Head of caudate nucleus (tissue), 42 donors: Measurements from ENCODE around the gene MPL.
A peak's percentile ranks its signal among the peaks of the same experiment; 100 is the strongest.

Experiments
- DNase-seq, 42 donors: peaks; one replicate each; pipeline versions ENCODE4 v3.0.0 to v3.0.0-alpha.2; 2020 to 2021; ENCODE audit warnings: mixed read lengths in 7 of 42
- intact Hi-C: fragments of 100-400 bp; cut with DNase I; formaldehyde crosslinking; loops from one replicate; pipeline ENCODE4 v1.15.0; 2022

MPL gene

GRCh38 chr1:43348809-43349593 is 11.4 kb downstream of the MPL start:
- intact Hi-C loops, result no loop called here
- DNase-seq, result peak; percentile 33 to 87 (median 76)

- intact Hi-C loops, result no loop called here
- DNase-seq, result peak in 7 of 42 donors; percentile 18 to 41 (median 28)
Observed at GRCh38 chr1:43349594-43350306, 12.1 kb downstream of the MPL start.

GRCh38 chr1:43350976-43351375 is 13.4 kb downstream of the MPL start:
- no peak for DNase-seq
- intact Hi-C loops, result no loop called here

- DNase-seq, result peak in 1 of 42 donors; percentile 33
- intact Hi-C loops, result no loop called here
Observed at GRCh38 chr1:43351421-43352350, 14.1 kb downstream of the MPL start.

- intact Hi-C loops, result no loop called here
- DNase-seq, result no peak
Observed at GRCh38 chr1:43352351-43352705, 14.7 kb downstream of the MPL start.

- intact Hi-C loops, result no loop called here
Observed at GRCh38 chr1:43352881-43353280, 15.3 kb downstream of the MPL start.

GRCh38 chr1:43354471-43354870 is 16.9 kb downstream of the MPL start:
- DNase-seq, result no peak
- intact Hi-C loops, result no loop called here

More at GRCh38 chr1:43352881-43353280, 15.3 kb downstream of the MPL start:
- DNase-seq, result no peak

- no peak for DNase-seq
- intact Hi-C loops, result no loop called here
Observed at GRCh38 chr1:43354936-43355335, 17.3 kb downstream of the MPL start.

GRCh38 chr1:43357251-43357650 is 19.6 kb downstream of the MPL start:
- DNase-seq, result no peak
- intact Hi-C loops, result no loop called here

- peak in 14 of 42 donors; percentile 18 to 65 (median 38) for DNase-seq
- intact Hi-C loops, result no loop called here
Observed at GRCh38 chr1:43358121-43358745, 20.6 kb downstream of the MPL start.

GRCh38 chr1:43358746-43359693 is 21.4 kb downstream of the MPL start, which contains the start of gene CDC20:
Gene CDC20 (plus strand): TSS chr1:43358981. CDS start chr1:43359216, 235 bp downstream.
- intact Hi-C loops, result no loop called here
- peak; percentile 96 to 100 (median 99) for DNase-seq

- DNase-seq, result no peak
- intact Hi-C loops, result no loop called here
Observed at GRCh38 chr1:43359696-43360095, 22.1 kb downstream of the MPL start.

GRCh38 chr1:43360616-43361015 is 23.0 kb downstream of the MPL start:
- DNase-seq, result no peak
- intact Hi-C loops, result no loop called here

- DNase-seq, result no peak
- intact Hi-C loops, result no loop called here
Observed at GRCh38 chr1:43363283-43363934, 25.8 kb downstream of the MPL start.

GRCh38 chr1:43363935-43364525 is 26.4 kb downstream of the MPL start:
- intact Hi-C loops, result no loop called here
- no peak for DNase-seq

- intact Hi-C loops, result no loop called here
- no peak for DNase-seq
Observed at GRCh38 chr1:43365678-43366077, 28.1 kb downstream of the MPL start.

- intact Hi-C loops, result no loop called here
- no peak for DNase-seq
Observed at GRCh38 chr1:43366179-43366578, 28.6 kb downstream of the MPL start.
